WI38 (cell line): ENCODE results near the gene RAB27A.
"Not testable (repeated sequence)": the region's sequence is repeated elsewhere in the genome, so short reads cannot be mapped to it uniquely, and the experiment has no call there.

ENCODE experiments used
- H3K4me3 ChIP-seq: 2 replicates; pipeline ENCODE4 v1.5.1; 2011; ENCODE audit warnings: low read depth, mild to moderate bottlenecking, control low read depth, low read length
- TF ChIP-seq, protein P1 (sequence below): IDR thresholded peaks from 2 replicates; pipeline ENCODE4 v1.5.1; 2012; ENCODE audit warnings: low read depth, mild to moderate bottlenecking, control low read depth, low read length

The RAB27A gene

DNA sequence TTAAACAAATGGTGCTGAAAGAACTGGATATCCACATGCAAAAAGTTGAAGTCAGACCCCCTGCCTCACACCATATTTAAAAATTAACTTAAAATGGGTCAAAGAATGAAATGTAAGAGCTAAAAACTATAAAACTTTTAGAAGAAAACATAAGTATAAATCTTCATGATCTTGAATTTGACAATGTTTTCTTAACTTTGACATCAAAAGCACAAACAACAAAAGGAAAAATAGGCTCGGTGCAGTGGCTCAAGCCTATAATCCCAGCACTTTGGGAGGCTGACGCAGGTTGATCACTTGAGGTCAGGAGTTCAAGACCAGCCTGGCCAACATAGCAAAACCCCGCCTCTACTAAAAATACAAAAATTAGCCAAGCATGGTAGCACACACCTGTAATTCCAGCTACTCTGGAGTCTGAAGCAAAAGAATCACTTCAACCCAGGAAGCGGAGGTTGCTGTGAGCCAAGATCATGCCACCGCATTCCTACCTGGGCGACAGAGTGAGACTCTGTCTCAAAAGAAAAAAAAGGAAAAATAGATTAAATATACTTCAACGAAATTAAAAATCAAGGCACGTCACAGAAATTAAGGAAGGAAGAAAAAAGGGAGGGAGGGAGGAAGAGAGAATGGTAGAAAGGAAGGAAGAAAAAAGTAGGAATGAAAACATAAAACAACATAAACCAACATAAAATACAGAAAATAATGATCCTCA is 1.5 kb downstream of the RAB27A start:
- H3K4me3 ChIP-seq, result peak overlapping the region; percentile 90
- TF ChIP-seq, protein P1, sequence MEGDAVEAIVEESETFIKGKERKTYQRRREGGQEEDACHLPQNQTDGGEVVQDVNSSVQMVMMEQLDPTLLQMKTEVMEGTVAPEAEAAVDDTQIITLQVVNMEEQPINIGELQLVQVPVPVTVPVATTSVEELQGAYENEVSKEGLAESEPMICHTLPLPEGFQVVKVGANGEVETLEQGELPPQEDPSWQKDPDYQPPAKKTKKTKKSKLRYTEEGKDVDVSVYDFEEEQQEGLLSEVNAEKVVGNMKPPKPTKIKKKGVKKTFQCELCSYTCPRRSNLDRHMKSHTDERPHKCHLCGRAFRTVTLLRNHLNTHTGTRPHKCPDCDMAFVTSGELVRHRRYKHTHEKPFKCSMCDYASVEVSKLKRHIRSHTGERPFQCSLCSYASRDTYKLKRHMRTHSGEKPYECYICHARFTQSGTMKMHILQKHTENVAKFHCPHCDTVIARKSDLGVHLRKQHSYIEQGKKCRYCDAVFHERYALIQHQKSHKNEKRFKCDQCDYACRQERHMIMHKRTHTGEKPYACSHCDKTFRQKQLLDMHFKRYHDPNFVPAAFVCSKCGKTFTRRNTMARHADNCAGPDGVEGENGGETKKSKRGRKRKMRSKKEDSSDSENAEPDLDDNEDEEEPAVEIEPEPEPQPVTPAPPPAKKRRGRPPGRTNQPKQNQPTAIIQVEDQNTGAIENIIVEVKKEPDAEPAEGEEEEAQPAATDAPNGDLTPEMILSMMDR, result no peak

DNA sequence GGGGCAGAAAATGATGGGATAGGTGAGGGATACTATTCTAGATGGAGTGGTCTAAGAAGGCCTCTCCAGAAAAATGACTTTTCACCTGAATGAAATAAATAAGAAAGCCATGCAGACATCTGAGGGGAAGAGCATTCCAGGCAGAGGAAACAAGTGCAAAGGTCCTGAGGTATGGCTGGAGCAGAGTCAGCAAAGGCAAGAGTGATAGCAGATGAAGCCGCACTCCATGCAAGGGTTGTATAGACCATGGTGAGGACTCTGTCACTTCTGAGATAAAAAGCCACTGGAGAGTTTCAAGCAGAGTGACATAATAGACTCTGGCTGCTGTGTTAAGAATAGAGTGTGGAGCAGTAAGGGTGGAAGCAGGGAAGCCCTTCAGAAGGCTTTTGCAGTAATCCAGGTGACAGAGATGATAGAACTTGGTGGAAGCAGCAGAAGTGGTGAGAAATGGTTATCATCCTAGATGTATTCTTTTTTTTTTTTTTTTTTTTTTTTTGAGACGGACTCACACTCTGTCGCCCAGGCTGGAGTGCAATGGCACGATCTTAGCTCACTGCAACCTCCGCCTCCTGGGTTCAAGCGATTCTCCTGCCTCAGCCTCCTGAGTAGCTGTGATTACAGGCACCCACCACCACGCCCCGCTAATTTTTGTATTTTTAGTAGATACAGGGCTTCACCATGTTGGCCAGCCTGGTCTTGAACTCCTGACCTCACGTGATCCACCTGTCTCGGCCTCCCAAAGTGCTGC is 3.0 kb downstream of the RAB27A start:
- not testable (repeated sequence) for H3K4me3 ChIP-seq

DNA sequence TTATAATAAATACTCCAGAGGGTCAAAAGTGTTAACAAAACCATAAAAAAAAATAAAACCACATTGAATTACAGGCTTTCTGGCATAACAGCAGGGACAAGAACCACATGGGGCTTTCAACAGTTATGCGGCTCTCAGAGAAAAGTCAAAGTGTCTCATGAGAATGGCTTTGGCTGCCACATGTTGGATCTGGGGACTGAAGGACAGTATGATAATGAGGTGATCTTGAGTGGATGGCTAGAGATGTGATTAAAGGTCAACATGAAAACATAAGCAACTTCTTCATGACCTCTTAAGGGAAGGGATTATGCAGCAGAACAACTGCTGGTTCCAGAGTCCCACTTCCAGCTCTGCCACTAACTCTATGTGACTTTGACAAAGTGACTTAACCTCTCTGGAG is 5.2 kb downstream of the RAB27A start:
- TF ChIP-seq, protein P1, result no peak
- no peak overlapping the region for H3K4me3 ChIP-seq

DNA sequence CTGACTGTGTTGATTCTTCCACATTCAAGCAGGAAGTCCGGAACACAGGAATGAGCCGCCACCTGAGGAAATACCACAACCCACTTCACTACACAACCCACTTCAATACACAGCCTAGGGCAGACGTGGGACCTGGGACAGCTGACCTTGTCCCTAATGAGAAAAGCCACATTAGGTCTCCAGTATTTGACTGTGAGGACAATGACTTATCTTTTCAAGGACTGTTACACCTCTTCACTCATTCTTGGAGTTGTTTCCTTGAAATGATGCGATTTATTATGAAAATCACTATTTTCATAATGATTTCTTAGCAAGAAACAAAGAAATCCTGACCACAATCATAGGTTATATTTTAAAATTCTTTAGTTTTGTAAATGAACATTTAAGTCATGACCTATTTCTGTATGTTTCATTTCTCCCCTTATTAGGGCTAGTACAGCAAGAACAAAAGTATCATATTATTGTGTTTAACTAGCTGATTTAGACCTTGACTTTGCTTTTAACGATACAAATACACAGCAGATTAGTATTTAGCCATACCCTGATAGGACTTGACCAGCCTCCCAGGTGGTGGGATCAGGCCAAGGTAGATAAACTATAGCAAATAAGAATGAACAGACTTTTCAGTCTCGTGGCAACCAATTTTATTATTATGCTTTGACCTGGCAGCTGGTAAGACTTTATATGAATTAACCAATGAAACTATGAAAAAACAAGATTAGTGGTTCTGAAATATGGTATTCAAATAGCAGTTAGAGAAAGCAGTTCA is 6.0 kb downstream of the RAB27A start:
- no peak overlapping the region for H3K4me3 ChIP-seq
- TF ChIP-seq, protein P1, result no peak

DNA sequence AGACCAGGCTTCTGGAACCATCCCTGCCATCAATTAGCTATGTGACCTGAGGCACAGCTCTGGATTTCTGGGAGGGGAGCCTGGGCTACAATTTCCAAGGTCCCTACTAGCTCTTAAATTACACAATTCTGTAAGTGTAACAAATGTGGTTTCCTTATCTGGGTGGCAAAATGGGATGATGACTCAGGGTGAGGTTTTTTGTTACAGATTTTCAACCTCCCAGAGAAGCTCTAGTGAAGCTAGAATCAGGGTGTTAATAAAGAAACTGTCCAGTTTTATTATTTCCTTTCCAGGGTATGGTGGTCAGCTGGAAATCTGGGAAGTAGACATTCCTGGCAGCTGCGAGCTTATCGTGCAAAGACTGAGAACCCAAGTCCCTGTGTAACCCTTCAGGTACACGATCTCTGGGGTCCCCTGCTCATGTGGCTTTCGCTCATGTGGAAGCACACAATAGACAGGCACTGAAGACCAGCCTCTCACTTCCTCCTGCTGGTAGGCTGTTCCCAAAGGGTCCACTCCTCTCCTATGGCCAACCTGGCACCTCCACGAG is 7.3 kb downstream of the RAB27A start:
- TF ChIP-seq, protein P1, result no peak
- H3K4me3 ChIP-seq, result 0 out of 2 replicates have a peak overlapping the region, but pooled peaks have one; percentile 13

DNA sequence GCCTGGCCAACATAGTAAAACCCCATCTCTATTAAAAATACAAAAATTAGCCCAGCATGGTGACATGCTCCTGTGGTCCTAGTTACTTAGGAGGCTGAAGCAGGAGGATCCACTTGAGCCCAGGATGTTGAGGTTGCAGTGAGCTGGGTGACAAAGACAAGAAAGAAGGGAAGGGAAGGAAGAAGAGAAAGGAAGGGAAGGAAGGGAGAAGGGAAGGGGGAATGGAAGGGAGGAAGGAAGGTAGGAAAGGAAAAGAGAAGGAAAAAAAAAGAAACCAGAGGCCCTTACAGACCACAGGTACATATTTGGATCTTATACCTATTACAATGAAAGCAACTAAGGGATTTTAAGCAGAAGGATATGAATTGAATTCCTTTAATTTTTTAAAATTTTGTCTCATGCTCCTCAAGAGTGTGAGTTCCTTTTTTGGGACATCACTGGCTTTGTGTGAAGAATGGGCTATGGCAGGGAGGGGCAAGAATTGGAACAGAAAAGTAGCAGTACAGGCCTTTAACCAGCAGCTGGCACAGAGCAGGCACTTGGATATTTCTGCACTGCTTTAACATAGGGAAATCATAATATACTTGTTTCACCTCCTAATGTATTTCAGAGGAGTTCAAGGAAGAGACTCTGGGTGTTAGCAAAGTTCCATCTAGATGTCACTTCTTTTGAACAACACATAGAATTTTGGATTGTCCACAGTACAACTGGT is 7.9 kb downstream of the RAB27A start:
- TF ChIP-seq, protein P1, result no peak
- H3K4me3 ChIP-seq, result no peak overlapping the region

DNA sequence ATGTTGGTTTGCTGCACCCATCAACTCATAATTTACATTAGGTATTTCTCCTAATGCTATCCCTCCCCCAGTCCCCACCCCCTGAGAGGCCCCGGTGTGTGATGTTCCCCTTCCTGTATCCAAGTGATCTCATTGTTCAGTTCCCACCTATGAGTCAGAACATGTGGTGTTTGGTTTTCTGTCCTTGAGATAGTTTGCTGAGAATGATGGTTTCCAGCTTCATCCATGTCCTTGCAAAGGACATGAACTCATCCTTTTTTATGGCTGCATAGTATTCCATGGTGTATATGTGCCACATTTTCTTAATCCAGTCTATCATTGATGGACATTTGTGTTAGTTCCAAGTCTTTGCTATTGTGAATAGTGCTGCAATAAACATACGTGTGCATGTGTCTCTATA is 9.0 kb downstream of the RAB27A start:
- H3K4me3 ChIP-seq, result not testable (repeated sequence)
